Superior temporal gyrus (tissue), 1 donor: ENCODE data around the gene FMNL2.
"Not testable (repeated sequence)": the region's sequence is repeated elsewhere in the genome, so short reads cannot be mapped to it uniquely, and the experiment has no call there.

Source experiments
- DNase-seq: peaks from one replicate; pipeline ENCODE4 v3.0.0-alpha.2; 2016; ENCODE audit errors: extremely low spot score

Gene FMNL2

DNA sequence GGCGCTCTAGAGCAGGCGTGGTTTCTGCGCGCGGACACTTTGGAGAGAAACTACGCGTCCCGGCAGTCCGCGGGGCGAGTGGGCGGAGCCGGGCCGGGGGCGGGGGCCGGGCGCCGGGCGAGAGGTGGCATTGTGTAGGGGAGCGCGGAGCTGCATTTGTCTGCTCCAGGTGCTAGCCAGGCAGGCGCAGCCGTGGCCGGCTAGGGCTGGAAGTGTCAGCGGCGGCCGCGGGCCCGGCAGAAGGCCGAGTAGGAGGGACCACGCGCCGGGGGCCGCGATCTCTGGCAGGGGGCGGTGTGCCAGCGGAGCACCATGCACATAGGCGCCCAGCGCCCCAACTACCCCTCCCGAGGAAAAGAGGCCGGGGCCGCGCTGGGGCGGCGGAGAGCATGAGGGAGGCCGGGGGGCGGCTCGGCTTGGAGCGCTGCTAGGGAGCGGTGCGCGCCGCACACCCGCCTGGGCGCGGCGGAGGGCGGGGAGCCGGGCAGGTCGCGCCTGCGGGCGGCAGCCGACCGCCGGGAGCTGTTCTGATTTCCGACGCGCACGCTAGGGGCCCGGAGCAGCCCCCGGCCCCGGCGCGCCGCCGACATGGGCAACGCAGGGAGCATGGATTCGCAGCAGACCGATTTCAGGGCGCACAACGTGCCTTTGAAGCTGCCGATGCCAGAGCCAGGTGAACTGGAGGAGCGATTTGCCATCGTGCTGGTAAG lies at the start of gene FMNL2:
Gene FMNL2 (plus strand): TSS at position 159 of the 710 bp plus-strand sequence.
- DNase-seq, result peak; percentile 91

DNA sequence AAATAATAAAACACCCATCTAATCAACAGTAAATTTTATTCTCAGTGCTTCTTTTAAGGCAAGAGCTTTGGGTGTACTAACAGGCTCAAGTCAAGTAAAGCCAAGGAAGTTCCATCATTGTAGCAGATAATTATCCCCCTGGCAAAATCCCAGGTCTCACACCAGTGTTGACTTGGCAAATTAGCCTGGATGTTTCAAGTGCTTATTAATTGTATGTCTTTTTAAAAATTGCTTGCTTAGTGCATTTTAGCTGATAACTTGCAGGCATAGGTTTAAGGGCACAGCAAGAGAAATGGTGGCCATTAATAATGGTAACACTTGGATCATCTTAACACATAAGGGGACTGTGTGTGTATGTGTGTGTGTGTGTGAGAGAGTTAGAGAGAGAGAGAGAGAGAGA lies 42.0 kb upstream of the FMNL2 start:
- no peak for DNase-seq

DNA sequence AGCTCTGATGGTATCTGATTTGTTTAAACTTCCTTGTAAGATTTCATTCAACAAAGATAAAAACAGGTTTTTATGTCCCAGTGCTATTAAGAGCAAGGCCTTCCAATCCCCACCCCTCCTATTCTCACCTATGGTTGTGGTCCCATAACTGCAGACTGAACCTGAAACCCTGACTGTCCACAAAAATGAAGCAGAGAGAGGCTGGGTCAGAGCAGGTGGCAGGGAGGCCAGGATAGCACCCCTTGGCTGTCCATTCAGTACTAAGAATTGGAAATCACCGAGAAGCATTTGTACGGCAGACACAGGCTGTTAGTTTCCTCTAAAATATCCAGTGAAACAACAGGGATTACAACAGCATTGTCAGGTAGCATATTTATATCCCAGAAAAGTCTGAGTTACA lies 37.3 kb upstream of the FMNL2 start:
- DNase-seq, result no peak

DNA sequence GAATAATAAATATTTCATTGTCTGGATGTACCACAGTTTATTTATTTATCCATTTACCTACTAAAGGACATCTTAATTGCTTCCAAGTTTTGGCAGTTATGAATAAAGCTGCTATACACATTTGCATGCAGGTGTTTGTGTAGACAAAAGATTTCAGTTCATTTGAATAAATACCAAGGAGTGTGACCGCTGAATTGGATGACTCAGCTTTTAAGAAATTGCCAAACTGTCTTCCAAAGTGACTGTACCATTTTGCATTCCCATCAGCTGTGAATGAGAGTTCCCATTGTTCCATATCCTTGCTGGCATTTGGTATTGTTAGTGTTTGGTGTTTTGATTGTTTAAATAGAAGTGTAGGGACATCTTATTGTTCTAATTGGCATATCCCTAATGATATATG lies 36.2 kb upstream of the FMNL2 start:
- DNase-seq, result no peak

DNA sequence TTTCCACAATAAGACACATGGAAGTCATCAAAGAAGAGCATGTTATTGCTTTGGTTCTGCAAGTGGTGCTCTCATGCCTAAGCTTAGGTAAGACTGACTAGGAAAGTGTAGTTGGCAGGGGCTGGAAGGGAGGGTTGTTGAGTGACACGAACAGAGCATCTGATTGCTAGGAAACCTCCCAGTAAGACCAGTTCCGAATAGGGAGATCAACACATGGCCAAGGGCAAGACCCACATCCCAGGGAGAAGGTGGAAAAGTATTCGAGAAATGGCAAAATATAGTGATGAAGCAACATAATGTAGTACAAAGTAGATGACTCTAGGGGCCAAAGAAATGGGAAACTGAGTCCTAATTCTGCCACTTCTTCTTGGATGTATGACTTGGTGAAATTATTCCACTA lies 33.8 kb upstream of the FMNL2 start:
- no peak for DNase-seq

DNA sequence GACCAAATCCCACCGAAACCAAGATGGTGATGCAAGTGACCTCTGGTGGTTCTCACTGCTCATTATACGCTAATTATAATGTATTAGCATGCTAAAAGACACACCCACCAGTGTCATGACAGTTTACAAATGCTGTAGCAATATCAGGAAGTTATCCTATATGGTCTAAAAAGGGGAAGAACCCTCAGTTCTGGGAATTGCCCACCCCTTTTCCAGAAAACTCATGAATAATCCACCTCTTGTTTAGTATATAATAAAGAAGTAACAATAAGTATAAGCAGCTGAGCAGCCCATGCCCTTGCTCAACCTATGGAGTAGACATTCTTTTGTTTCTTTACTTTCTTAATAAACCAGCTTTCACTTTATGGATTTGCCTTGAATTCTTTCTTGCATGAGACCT lies 31.0 kb upstream of the FMNL2 start:
- no peak for DNase-seq

DNA sequence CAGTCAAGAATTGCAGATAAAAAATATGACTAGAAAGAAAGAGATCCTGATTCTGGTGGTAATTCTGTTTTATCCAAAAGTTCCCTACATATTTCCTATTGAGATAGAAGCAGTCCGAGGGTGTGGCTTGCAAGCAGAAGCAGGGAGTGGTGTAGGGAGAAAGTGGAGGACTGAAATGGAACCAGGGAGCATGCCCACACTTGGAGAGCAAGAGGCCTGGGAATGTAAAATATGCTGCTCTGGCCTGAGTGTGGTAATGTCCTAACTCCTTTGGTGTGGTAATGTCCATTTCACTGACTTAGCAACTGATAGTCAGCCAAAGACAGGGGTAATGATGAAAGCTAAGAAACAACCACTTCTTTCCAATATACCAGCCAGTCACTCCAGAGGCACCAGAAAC lies 30.1 kb upstream of the FMNL2 start:
- no peak for DNase-seq

DNA sequence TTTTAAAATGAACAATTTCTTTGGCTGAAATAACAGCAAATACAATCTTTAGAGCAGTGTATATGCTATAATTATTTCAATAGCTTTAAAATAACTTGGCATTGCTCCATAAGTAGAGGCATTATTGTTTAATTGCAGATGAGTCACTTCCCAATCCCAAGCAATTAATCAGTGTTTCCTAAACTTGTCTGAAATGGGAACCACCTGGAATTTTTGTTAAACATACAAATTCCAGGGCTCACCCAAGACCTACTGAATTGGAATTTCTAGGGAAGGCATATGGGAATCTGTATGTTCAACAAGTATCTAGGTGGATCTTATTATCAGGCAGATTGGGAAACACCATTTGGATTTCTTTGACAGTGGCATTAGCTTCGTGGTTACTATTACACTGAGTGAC lies 27.1 kb upstream of the FMNL2 start:
- DNase-seq, result no peak

DNA sequence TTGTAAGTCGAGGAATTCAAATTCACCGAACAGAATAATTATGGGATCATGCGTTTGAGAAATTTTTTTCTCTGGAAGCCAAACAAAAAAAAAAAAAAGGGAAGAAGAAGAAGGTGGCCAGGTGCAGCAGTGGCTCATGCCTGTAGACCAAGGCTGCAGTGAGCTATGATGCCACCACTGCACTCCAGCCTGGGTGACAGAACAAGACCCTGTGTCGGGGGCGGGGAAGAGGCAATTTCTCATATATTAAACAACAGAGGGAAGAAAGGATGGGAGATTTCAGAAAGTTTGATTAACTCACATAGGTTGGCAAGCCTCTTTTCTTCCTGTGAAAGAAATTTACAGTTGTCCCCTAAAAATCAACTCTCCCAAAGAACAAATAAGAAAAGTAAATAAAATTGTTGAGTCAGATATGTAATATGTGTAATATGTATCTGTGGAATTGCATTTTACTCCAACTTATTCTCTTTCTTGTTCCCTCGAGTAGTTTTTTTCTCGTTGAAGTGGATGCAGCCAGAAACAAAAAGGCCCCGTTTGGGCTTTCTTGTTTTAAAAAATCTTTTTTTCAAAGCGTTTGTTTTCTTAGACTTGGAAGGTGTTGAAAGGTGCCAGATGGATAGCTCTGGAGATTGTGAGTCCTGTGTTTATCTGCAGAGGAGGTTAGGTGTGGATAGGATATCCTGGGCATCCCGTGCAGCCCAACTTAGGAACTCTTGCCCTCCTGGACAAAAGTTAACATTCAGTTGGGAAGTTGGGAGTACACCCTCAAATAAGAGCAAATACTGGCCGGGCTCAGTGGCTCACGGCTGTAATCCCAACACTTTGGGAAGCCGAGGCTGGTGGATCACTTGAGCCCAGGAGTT lies 25.4 kb upstream of the FMNL2 start:
- DNase-seq, result no peak

DNA sequence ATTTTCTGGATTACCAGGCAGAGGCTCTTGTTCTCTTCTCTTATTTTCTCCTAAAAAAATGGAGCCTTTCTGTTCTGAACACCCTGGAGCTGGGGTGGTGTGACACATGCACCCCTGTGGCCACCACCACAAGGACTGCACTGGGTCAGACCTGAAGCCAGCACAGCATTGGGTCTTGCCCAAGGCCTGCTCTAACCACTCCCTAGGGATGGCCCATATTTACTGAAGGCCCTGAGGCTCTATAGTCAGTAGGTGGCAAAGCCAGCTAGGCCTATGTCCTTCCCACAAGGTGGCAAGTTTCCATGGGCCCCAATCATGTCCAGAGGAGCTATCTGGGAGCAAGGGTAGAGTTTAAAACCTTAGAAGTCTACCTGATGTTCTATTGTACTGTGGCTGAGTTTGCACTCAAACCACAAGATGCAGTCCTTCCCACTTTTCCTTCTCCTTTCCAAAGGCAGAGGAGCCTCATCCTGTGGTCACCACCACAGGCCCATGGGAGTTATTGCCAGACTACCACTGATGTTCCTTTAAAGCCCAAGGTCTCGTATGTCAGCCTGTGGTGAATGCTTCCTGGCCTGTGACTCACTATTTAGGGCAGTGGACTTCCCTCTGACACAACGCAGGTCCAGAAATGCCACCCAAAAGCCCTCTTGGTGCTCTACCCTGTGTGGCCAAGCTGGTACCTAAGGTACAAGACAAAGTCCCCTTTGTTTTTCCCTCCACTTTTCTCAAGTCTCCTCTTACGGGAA lies 15.0 kb upstream of the FMNL2 start:
- DNase-seq, result no peak

DNA sequence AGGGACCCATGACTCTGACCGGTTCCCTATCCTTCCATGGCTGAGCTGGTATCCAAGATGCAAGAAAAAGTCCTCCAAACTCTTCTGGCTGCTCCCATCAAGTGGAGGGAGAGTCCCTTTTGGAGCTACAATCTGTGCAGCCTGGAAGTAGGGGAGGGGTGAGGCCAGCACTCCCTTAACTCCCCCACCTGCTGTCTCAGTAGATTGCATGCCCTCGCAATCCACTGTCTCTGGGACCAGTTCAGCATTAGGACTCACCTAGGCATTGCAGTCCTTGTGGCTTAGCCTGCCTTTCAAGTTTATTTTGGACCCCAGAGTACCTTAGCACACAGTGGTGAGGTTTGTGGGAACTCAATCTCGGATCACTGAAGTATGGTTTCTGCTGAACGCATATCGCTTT lies 14.2 kb upstream of the FMNL2 start:
- no peak for DNase-seq

DNA sequence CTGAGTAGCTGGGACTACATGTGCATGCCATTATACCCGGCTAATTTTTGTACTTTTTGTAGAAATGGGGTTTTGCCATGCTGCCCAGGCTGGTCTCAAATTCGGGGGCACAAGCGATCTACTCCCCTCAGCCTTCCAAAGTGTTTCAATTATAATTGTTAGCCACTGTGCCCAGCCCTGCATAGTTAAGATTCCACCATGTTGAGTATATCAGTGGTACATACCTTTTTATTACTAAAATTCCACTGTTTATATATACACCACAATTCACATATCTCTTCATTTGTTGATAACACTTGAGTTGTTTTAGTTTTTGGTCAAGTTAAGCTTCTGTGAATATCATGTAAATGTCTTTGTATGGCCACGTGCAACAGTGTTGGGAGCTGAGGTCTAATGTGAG lies 12.8 kb upstream of the FMNL2 start:
- DNase-seq, result no peak

DNA sequence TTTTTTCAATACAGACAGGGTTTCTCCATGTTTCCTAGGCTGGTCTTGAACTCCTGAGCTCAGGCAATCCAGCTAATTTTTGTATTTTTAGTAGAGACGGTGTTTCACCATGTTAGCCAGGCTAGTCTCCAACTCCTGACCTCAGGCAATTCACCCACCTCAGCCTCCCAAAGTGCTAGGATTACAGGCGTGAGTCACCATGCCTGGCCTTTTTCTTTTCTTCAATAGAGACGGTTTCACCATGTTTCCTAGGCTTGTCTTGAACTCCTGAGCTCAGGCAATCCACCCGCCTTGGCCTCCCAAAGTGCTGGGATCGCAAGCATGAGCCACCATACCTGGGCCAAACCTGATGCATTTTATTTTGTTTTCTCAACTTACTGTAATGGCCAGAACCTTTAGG lies 9.8 kb upstream of the FMNL2 start:
- DNase-seq, result not testable (repeated sequence)

DNA sequence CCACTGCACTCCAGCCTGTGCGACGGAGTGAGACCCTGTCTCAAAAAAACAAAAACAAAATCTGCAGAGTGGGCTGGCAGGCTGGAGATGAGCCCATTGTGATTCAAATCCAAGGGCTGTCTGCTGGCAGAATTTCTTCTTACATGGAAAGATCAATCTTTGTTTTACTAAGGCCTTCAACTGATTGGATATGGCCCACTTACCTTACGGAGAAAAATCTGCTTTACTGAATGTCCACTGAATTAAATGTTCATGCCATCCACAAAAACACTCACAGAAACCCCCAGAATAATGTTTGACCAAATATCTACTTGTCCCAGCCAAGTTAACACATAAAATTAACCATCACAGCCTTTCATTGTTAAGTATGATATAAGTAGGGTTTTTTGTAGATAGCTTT lies 8.3 kb upstream of the FMNL2 start:
- DNase-seq, result no peak

DNA sequence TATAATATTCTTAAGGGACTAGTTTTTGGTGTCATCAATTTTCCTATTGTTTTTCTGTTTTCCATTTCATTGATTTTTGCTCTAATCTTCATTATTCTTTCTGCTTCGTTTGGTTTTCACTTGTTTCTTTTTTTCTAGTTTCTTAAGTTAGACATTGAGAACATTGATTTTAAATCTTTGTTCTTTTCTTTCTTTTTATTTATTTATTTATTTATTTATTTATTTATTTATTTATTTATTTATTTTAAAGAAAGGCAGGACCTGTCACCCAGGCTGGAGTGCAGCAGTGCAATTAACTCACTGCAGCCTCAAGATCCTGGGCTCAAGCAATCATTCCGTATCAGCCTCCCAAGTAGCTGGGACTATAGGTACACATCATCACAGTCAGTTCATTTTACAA lies 7.0 kb upstream of the FMNL2 start:
- DNase-seq, result no peak

DNA sequence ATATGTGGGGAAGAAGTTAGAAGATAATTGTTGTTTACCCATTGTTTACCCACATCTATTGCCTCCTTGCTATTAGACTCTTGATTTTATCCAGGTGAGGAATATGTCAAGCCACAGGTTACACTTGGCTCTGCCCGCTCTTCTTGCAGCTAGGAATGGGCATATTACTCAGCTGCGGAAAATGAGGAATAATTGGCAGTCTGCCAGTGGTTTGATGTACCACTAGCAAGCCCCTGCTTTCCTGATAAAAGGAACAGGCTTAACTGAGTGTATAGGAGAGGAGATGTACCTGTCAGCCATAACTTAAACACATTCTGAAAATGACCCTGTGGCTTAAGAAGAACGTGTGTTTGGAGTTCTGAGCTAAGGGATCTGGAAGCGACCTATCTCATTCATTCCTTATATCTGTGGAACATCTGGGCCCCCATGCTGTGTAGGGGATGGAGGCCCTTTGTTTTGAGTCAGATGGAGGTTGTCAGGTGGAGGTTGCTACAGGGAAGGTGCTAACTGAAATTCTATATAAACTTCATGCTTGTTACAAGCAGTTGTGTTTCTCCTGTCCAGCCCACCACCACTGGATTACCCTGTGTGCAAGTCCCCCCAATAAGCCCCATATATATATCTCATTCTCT lies 4.6 kb upstream of the FMNL2 start:
- no peak for DNase-seq

DNA sequence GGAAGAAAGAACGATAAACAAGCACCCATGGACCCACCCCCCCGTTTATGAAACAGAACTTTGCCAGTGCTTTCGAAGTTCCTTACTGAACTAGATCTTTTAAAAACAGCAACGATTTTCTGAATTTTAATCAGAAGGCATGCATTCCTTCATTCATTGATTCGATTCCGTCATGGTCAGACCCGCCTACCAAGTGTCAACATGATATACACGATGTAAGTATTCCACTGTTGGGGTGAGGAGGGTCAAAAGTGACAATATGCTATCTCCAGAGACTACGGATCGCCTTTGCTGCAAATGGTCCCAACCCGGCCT lies 316 bp upstream of the FMNL2 start:
- no peak for DNase-seq

DNA sequence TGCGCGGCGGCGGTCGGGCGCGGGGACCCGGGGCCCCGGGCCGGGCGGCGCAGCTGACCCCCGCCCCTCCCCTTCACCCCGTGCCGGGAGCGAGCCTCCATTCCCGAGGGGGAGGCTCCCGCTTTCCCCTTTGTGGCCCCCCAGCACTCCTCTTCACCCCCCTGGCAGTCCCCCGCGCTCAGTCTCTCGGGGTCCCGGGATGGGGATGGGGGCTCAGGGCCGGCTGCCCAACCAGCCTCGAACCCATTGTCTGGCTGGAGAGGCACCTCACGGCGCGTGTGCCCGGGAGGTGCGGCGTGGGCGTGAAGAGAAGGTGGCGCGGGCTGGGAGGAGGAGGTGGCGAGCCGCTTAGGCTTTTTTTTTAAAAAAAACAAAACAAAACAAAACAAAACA lies 748 bp downstream of the FMNL2 start:
- no peak for DNase-seq

DNA sequence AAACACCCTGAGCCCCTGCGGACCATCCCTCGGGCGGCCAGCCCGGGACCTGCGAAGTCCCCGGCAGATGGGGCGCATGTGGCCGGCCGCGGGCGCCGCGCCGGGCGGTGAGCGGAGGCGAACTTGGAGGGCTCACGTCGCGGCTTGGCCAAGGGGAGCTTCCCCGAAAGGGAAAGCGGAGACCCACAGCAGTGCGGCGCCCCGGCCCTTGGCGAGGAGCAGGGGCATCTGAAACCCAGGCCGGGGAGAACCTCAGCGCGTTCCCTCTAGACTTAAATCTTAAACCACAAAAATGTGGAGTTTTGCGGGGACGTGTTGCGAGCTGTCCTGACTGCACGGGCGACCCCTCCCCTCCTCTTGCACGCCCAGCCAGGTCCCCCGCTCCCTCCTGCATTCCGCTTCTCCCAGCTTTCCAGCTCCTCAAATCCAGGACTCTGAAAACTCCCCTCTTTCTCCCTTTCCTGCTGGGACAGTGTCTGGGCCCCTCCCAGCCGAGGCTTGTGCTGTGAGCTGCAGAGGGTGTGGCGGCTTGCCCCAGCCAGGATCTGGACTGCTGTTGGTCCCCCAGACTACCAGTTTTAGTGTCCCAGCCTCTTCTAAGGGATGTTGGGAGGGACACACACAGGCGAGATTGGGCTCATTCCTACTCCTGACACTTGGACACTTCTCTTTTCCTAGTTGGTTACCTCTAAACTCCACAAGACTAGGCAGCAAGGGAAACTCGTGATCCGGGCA lies 1.3 kb downstream of the FMNL2 start:
- peak; percentile 80 for DNase-seq

DNA sequence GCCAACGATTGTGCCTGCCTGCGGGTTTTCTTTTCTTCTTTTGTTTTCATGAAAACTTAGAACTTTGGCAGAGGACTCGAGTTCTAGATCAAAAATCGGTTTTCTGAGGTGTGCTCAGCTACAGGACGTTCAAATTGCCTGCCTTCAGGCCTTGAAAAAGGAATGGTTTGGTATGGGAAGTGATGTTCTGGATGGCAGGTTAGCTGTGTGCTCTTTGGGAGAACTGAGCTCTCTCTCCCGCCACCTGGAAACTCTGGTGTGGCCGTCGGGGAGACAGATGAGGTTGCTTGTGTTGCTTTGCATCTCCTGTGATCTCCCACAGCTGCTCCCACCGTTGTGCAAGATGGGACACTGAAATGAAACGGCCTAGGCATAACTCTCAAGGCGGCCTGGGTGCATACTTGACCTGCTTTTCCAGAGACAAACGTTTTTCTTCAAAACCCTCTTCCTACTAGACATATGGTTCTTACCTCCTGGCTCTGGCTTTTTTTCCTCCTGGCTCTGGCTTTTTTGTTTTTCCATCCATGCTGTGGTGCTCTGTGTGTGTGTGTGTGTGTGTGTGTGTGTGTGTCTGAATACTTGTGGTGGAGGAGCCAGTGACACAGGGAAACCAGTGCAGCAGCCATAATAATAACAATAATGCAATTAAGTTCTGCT lies 2.0 kb downstream of the FMNL2 start:
- no peak for DNase-seq

DNA sequence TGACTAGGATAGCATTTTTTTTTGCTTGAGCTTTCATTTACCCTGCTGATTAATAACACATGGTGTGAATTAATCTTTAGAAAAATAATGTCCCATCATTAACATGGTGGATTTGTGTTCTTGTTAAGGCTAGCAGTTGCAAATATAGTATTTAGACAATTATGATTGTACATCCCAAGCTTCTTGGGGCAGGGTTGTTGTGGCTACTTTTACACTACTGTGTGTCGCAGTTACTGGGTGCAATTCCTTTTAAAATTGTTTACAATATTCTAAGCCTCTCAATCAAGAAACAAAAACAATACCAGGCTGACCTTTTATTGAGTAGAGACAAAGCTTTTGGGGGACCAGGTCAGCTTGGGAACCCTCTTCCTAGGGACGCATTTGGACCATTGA lies 2.5 kb downstream of the FMNL2 start:
- DNase-seq, result no peak
